NCI-H146 (cell line): ENCODE data around the gene HOOK1.

Experiments used
- DNase-seq: peaks from one replicate; lab custom pipeline; 2025; lab: John Stamatoyannopoulos, UW

The HOOK1 gene

GRCh38 chr1:59814901-59815825 lies at the start of gene HOOK1:
Gene HOOK1 (plus strand): TSS chr1:59814949. CDS start chr1:59815118, 169 bp downstream.
- peak; percentile 66 for DNase-seq

GRCh38 chr1:59765011-59765730 lies 49.6 kb upstream of the HOOK1 start:
- peak; percentile 97 for DNase-seq

- peak; percentile 39 for DNase-seq
Observed at GRCh38 chr1:59766227-59766855, 48.4 kb upstream of the HOOK1 start.

GRCh38 chr1:59767119-59767518 lies 47.6 kb upstream of the HOOK1 start:
- peak; percentile 48 for DNase-seq

- DNase-seq = peak; percentile 79
Observed at GRCh38 chr1:59768792-59769735, 45.7 kb upstream of the HOOK1 start.

- peak; percentile 38 for DNase-seq
Observed at GRCh38 chr1:59769736-59770095, 45.0 kb upstream of the HOOK1 start.

GRCh38 chr1:59771361-59771760 lies 43.4 kb upstream of the HOOK1 start:
- DNase-seq = no peak

- DNase-seq = no peak
Observed at GRCh38 chr1:59775480-59775879, 39.3 kb upstream of the HOOK1 start.

- DNase-seq = peak; percentile 27
Observed at GRCh38 chr1:59776960-59777852, 37.5 kb upstream of the HOOK1 start.

- DNase-seq = peak; percentile 7
Observed at GRCh38 chr1:59779949-59780348, 34.8 kb upstream of the HOOK1 start.

GRCh38 chr1:59788825-59789224 lies 25.9 kb upstream of the HOOK1 start:
- no peak for DNase-seq

- DNase-seq = no peak
Observed at GRCh38 chr1:59798600-59798999, 16.1 kb upstream of the HOOK1 start.

- no peak for DNase-seq
Observed at GRCh38 chr1:59803458-59804038, 11.2 kb upstream of the HOOK1 start.

- DNase-seq = no peak
Observed at GRCh38 chr1:59804301-59804700, 10.4 kb upstream of the HOOK1 start.

GRCh38 chr1:59805554-59805953 lies 9.2 kb upstream of the HOOK1 start:
- DNase-seq = no peak

- peak; percentile 99 for DNase-seq
Observed at GRCh38 chr1:59814180-59814900, 409 bp upstream of the HOOK1 start.

- DNase-seq = peak; percentile 19
Observed at GRCh38 chr1:59815892-59816291, 1.1 kb downstream of the HOOK1 start.

- no peak for DNase-seq
Observed at GRCh38 chr1:59816318-59816878, 1.6 kb downstream of the HOOK1 start.
